HCT116 (cell line): Measurements from ENCODE around the gene GNMT.

ENCODE experiments used
- CTCF ChIP-seq, 3 experiments: fragments of 200-600 bp in 1 of 3; sonication (generic) in 1 of 3; IDR thresholded peaks in 2 of 3; conservative IDR thresholded peaks in 1 of 3; 2 replicates each; pipeline ENCODE4 v1.5.1; 2012 to 2017; ENCODE audit warnings: low read depth in 2 of 3, low read length in 2 of 3, antibody characterized with exemption in 1 of 3, borderline replicate concordance in 1 of 3, control low read depth in 1 of 3, mild to moderate bottlenecking in 1 of 3, mixed read lengths in 1 of 3, mixed run types in 1 of 3, moderate library complexity in 1 of 3; ENCODE audit not compliant: insufficient read depth in 1 of 3
- EZH2 ChIP-seq: fragments of 200-600 bp; sonication (generic); IDR thresholded peaks from 2 replicates; pipeline ENCODE4 v1.6.1; 2017; ENCODE audit warnings: antibody characterized with exemption, mixed run types
- JUND ChIP-seq: IDR thresholded peaks from 2 replicates; pipeline ENCODE4 v1.6.1; 2012
- MAX ChIP-seq: IDR thresholded peaks from 2 replicates; pipeline ENCODE4 v1.6.1; 2012
- POLR2A ChIP-seq: IDR thresholded peaks from 2 replicates; pipeline ENCODE4 v1.7.0; 2011; ENCODE audit warnings: borderline replicate concordance; ENCODE audit not compliant: insufficient read depth, insufficient read length; ENCODE audit errors: extremely low read depth
- POLR2AphosphoS5 ChIP-seq: IDR thresholded peaks from 2 replicates; pipeline ENCODE4 v1.6.1; 2011; ENCODE audit warnings: mild to moderate bottlenecking, low read depth, low read length, moderate library complexity
- RAD21 ChIP-seq: IDR thresholded peaks from 2 replicates; pipeline ENCODE4 v1.6.1; 2012; ENCODE audit warnings: low read depth, mild to moderate bottlenecking
- REST ChIP-seq: IDR thresholded peaks from 2 replicates; pipeline ENCODE4 v1.6.1; 2012; ENCODE audit warnings: low read depth
- SIN3A ChIP-seq: IDR thresholded peaks from 2 replicates; pipeline ENCODE4 v1.6.1; 2012; ENCODE audit warnings: low read depth
- SRF ChIP-seq: IDR thresholded peaks from 2 replicates; pipeline ENCODE4 v1.6.1; 2012; ENCODE audit warnings: low read depth
- TCF7L2 ChIP-seq: IDR thresholded peaks from 2 replicates; pipeline ENCODE4 v1.7.0; 2011; ENCODE audit warnings: borderline replicate concordance, inconsistent platforms; ENCODE audit not compliant: insufficient read depth, insufficient read length; ENCODE audit errors: extremely low read depth
- ZBTB33 ChIP-seq: IDR thresholded peaks from 2 replicates; pipeline ENCODE4 v1.6.1; 2011; ENCODE audit warnings: mild to moderate bottlenecking, low read length, moderate library complexity; ENCODE audit not compliant: insufficient replicate concordance; ENCODE audit errors: extremely low read depth
- ZNF274 ChIP-seq: fragments of 200-500 bp; sonication (Bioruptor generic); IDR thresholded peaks from 2 replicates; pipeline ENCODE4 v1.6.1; 2014; ENCODE audit warnings: mild to moderate bottlenecking, low read depth, low read length, inconsistent platforms

GRCh38 chr6:42966571-42966970 lies 6.0 kb downstream of the GNMT start:
- TF ChIP-seq CTCF (IDR thresholded peaks at IDR 0.05 in 2 of 3, conservative IDR thresholded peaks at IDR 0.05 in 1 of 3; ENCODE audit: borderline replicate concordance in 1 of 3, insufficient read depth in 1 of 3, low read depth in 2 of 3, low read length in 2 of 3) = no peak
- no peak for TF ChIP-seq EZH2
- TF ChIP-seq POLR2AphosphoS5 = no peak
- TF ChIP-seq TCF7L2 = no peak
- TF ChIP-seq SRF = no peak
- TF ChIP-seq RAD21 = no peak
- no peak for TF ChIP-seq REST
- TF ChIP-seq POLR2A = no peak
- TF ChIP-seq JUND = no peak
- TF ChIP-seq MAX = no peak
- TF ChIP-seq SIN3A = no peak
- no peak for TF ChIP-seq ZBTB33
- no peak for TF ChIP-seq ZNF274
